PC-3 (cell line): Measurements from ENCODE around the gene DCLK1.

Source experiments
- CTCF ChIP-seq: fragments of 300-600 bp; sonication (generic); conservative IDR thresholded peaks from 2 replicates; pipeline ENCODE4 v1.5.1; 2017; ENCODE audit warnings: antibody characterized with exemption, low read depth, mild to moderate bottlenecking, low read length
- EZH2phosphoT487 ChIP-seq: fragments of 300-600 bp; sonication (generic); IDR thresholded peaks from 2 replicates; pipeline ENCODE4 v1.6.1; 2018; ENCODE audit warnings: mild to moderate bottlenecking, antibody characterized with exemption, low read length, borderline replicate concordance

GRCh38 chr13:35826626-35827254 lies 304.4 kb downstream of the DCLK1 start:
- TF ChIP-seq EZH2phosphoT487 = no peak
- peak; percentile 57 for TF ChIP-seq CTCF
